Pancreas (tissue), 10 donors: ENCODE results near the gene SEMA5A. TPM values are rescaled to one million over a fixed set of nuclear protein-coding genes. Genes with fewer than 3 reads are reported as not detected.

Source experiments
- ATAC-seq, 4 donors: fragments of 200-7000 bp; cut with Tn5 transposase; one replicate each; pipeline versions ENCODE4 v1.8.0 to v1.9.1; 2020; ENCODE audit warnings: mild to moderate bottlenecking in 4 of 4, moderate library complexity in 4 of 4
- DNase-seq, 6 donors: peaks; one replicate each; pipeline ENCODE4 v3.0.0-alpha.2; 2020
- FAIRE-seq: peaks from 2 replicates; lab custom pipeline; 2012; peaks lifted over from hg19 to GRCh38; lab: Jason Lieb, UNC
- H3K27ac ChIP-seq, 4 donors: fragments of 200-600 bp; sonication (generic); 1 replicate in 3 of 4; 2 replicates in 1 of 4; pipeline versions ENCODE4 v1.5.0 to v1.8.0; 2020
- H3K27me3 ChIP-seq, 4 donors: fragments of 200-600 bp; one replicate each; pipeline ENCODE4 v1.8.0; 2021
- H3K36me3 ChIP-seq, 3 donors: fragments of 200-600 bp; sonication (generic) in 1 of 3; one replicate each; pipeline versions ENCODE4 v1.5.0 to v1.8.0; 2020 to 2021
- H3K4me1 ChIP-seq, 3 donors: fragments of 200-600 bp; one replicate each; pipeline ENCODE4 v1.8.0; 2021
- H3K4me3 ChIP-seq, 4 donors: fragments of 200-600 bp; sonication (generic) in 2 of 4; one replicate each; pipeline versions ENCODE4 v1.5.0 to v1.8.0; 2020 to 2021
- H3K9me3 ChIP-seq, 4 donors: fragments of 200-600 bp; one replicate each; pipeline ENCODE4 v1.8.0; 2021
- WGBS, 2 donors: extraction: QIAGEN DNeasy Blood & Tissue Kit; methylation state at CpG; one replicate each; pipeline ENCODE4 v1.1.7; 2013; 5-methylcytosine and 5-hydroxymethylcytosine counted together
- intact Hi-C, 3 donors: fragments of 100-400 bp; cut with DNase I; formaldehyde crosslinking; loops; one replicate each; pipeline versions ENCODE4 v1.11.1 to v1.14.2; 2022
- polyA plus RNA-seq, 2 donors: library from polyadenylated mRNA; stranded (reverse); fragments of 200-250 nt; gene quantifications; one replicate each; pipeline ENCODE4 v1.2.3, GENCODE V29; 2013
- total RNA-seq, 6 donors: library from RNA; stranded (reverse); fragmentation: NEBNext Ultra II Directional in 4 of 6; extraction: Animal tissue kit (Norgen Biotek cat#: 25700) in 4 of 6; gene quantifications; one replicate each; pipeline versions ENCODE4 v1.2.1 to v1.2.4, GENCODE V29; 2021 to 2023
- TF ChIP-seq, protein P1 (sequence below), 4 donors: fragments of 200-600 bp; sonication (generic) in 3 of 4; IDR thresholded peaks; one replicate each; pipeline versions ENCODE4 v1.5.0 to v1.8.0; 2021; ENCODE audit warnings: antibody characterized with exemption in 4 of 4
- donor health status: healthy with polysubstance abuse.
- donor health status: DM: no; HTN: no; CAD: no; lungs with moderate emphysema.
- donor health status: DM: no; HTN: no; CAD: no.
- donor health status: control.
- donor health status: control.
- donor health status: Bipolar disorder and iron deficiency.
- donor health status: DM: yes; HTN: yes; CAD: no.
- donor health status: DM: no; HTN: no; CAD: no.
- donor health status: DM: no; HTN: no; CAD: no.
- donor health status: DM: yes; HTN: yes; CAD: no.

Gene SEMA5A
- total and polyA plus RNA-seq, 8 donors = 0.91 to 14.0 (median 6.4) TPM

- Histone ChIP-seq H3K4me3 (no peak overlapping the region), H3K9me3 (no peaks in the 10 kb centered on the region), H3K27ac (no peak overlapping the region), H3K4me1 (no peaks in the 10 kb centered on the region), H3K27me3 (no peaks in the 10 kb centered on the region), H3K36me3 (no peaks in the 10 kb centered on the region)
- no peak for FAIRE-seq
- TF ChIP-seq, protein P1, sequence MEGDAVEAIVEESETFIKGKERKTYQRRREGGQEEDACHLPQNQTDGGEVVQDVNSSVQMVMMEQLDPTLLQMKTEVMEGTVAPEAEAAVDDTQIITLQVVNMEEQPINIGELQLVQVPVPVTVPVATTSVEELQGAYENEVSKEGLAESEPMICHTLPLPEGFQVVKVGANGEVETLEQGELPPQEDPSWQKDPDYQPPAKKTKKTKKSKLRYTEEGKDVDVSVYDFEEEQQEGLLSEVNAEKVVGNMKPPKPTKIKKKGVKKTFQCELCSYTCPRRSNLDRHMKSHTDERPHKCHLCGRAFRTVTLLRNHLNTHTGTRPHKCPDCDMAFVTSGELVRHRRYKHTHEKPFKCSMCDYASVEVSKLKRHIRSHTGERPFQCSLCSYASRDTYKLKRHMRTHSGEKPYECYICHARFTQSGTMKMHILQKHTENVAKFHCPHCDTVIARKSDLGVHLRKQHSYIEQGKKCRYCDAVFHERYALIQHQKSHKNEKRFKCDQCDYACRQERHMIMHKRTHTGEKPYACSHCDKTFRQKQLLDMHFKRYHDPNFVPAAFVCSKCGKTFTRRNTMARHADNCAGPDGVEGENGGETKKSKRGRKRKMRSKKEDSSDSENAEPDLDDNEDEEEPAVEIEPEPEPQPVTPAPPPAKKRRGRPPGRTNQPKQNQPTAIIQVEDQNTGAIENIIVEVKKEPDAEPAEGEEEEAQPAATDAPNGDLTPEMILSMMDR (IDR thresholded peaks at IDR 0.05) = no peak
- WGBS, 2 donors = 94 to 99% methylated on average over 5 of the region's 5 CpGs
- ATAC-seq = no peak
- intact Hi-C loops = no loop called here
- DNase-seq = no peak
Observed at GRCh38 chr5:9187614-9188013, 358.3 kb downstream of the SEMA5A start.

- TF ChIP-seq, protein P1 (IDR thresholded peaks at IDR 0.05) = no peak
- Histone ChIP-seq H3K9me3 (no peaks in the 10 kb centered on the region), H3K27ac (no peak overlapping the region), H3K27me3 (no peaks in the 10 kb centered on the region), H3K4me3 (no peak overlapping the region), H3K4me1 (no peaks in the 10 kb centered on the region), H3K36me3 (no peaks in the 10 kb centered on the region)
- no peak for DNase-seq
- no peak for ATAC-seq
- intact Hi-C loops = no loop called here
- FAIRE-seq = no peak
- 98 to 100% methylated on average over 1 of the region's 1 CpG for WGBS, 2 donors
Observed at GRCh38 chr5:9186069-9186468, 359.8 kb downstream of the SEMA5A start.

DNA sequence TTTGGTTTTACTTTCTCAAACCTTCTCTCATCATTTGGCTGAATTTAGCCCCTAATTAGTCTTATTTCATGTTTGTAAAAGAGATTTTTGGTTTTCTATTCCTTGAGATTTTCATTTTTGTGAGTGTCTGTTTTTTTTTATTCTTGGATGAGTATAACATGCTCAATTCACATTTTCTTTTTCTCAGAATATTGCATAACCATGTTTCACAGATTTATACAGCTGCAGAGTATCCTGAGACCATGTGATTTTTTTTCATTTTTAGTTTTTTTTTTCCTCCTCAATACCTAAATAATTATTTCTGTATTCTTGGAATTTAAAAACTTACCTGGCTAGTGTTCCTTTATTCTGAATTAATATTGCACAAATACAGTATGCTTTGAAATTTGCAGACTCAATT, 361.9 kb downstream of the SEMA5A start:
- H3K9me3 ChIP-seq = no peaks in the 10 kb centered on the region
- no peak overlapping the region for H3K4me3 ChIP-seq
- no peaks in the 10 kb centered on the region for H3K36me3 ChIP-seq
- DNase-seq (no peak), ATAC-seq (no peak), FAIRE-seq (no peak)
- H3K4me1 ChIP-seq = no peaks in the 10 kb centered on the region
- intact Hi-C loops = no loop called here
- TF ChIP-seq, protein P1 (IDR thresholded peaks at IDR 0.05) = no peak
- H3K27ac ChIP-seq = no peak overlapping the region
- no peaks in the 10 kb centered on the region for H3K27me3 ChIP-seq

DNA sequence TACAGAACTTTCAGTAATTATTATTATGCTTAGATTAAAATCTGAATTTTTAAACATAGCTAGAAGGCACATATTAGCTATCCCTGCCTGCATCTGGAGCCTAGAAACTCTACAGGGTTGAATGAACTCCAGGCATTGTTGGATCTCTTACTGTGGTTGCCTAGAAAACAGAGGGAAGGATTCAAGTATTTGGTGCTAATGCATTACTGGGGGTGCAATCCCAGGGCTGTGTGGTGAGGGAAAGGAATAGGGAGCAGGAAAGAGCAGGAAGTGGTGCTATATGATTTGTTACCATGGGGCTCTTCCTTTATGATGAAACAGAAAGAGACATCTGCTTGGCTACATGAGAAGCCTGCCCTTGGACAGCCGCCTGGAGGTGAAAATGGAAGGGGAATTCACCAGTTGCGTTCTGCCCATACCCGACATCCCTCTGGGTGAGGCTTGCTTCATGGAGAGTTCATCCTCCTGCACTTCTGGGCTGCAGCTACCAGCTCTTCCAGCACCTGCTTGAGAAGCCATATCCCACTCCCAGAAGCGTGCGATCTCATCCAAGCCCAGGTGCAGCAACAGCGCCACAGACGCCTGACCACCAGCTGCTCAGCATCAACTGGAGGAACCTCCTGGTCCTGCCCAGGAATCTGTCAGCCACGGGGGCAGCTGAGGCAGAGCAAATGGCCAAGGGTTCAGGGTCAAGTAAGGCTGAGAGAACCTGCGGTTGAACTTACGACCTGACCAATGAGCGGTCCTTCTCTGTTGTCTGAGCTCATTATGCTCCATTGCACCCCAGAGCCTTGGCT, 362.8 kb downstream of the SEMA5A start:
- Histone ChIP-seq H3K4me3 (no peak overlapping the region), H3K27ac (no peak overlapping the region), H3K36me3 (no peaks in the 10 kb centered on the region), H3K27me3 (no peaks in the 10 kb centered on the region), H3K9me3 (no peaks in the 10 kb centered on the region), H3K4me1 (no peaks in the 10 kb centered on the region)
- TF ChIP-seq, protein P1 (IDR thresholded peaks at IDR 0.05) = no peak
- 90 to 94% methylated on average over 11 of the region's 11 CpGs for WGBS, 2 donors
- FAIRE-seq (no peak), ATAC-seq (no peak), DNase-seq (no peak)
- intact Hi-C loops = no loop called here

DNA sequence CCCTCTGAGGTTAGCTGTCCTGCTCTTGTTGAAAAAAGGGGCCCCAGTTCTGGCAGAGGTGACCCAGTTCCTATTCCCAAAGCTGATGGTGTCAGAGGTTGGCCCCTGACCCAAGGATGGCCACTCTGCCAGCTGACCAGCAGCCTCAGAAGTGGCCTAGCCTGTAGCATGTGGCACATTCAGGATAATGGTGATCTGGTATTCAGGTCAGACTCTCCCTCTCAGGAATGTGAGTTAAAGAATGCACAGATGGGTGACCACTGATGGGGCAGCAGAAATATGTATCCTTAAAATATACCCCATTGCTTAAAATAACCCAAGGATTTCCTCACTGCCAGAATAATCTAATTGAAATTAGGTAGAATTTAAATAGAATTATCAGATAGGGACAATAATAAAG, 369.2 kb downstream of the SEMA5A start:
- ATAC-seq (no peak), DNase-seq (no peak), FAIRE-seq (no peak)
- Histone ChIP-seq H3K9me3 (no peaks in the 10 kb centered on the region), H3K27ac (no peak overlapping the region), H3K4me3 (no peak overlapping the region), H3K36me3 (no peaks in the 10 kb centered on the region), H3K4me1 (no peaks in the 10 kb centered on the region), H3K27me3 (no peaks in the 10 kb centered on the region)
- intact Hi-C loops = no loop called here
- TF ChIP-seq, protein P1 (IDR thresholded peaks at IDR 0.05) = no peak
